H9 (cell line): Measurements from ENCODE around the gene HEATR1. TPM values are rescaled to one million over a fixed set of nuclear protein-coding genes. Genes with fewer than 3 reads are reported as not detected.

Experiments used
- DNase-seq: peaks from one replicate; pipeline ENCODE4 v3.0.0-alpha.2; 2017
- H2AFZ ChIP-seq: one replicate; pipeline ENCODE4 v1.6.1; 2013; ENCODE audit warnings: mild to moderate bottlenecking, low read length, control low read depth, moderate library complexity
- H2AK5ac ChIP-seq: 2 replicates; pipeline ENCODE4 v1.6.1; 2013; ENCODE audit warnings: low read length, control low read depth, mixed read lengths; ENCODE audit not compliant: insufficient read length
- H2BK120ac ChIP-seq: one replicate; pipeline ENCODE4 v1.6.1; 2013; ENCODE audit warnings: low read depth, mild to moderate bottlenecking, low read length, control low read depth, inconsistent platforms; ENCODE audit not compliant: poor library complexity, severe bottlenecking
- H2BK12ac ChIP-seq: 2 replicates; pipeline ENCODE4 v1.6.1; 2013; ENCODE audit warnings: low read length, control low read depth, mixed read lengths, low read depth; ENCODE audit not compliant: insufficient read length
- H2BK15ac ChIP-seq: 2 replicates; pipeline ENCODE4 v1.6.1; 2013; ENCODE audit warnings: low read depth, low read length, control low read depth
- H2BK20ac ChIP-seq: one replicate; pipeline ENCODE4 v1.6.1; 2013; ENCODE audit warnings: low read depth, mild to moderate bottlenecking, low read length, control low read depth, inconsistent platforms; ENCODE audit not compliant: poor library complexity, severe bottlenecking
- H2BK5ac ChIP-seq: 2 replicates; pipeline ENCODE4 v1.6.1; 2013; ENCODE audit warnings: low read length, control low read depth, mixed read lengths; ENCODE audit not compliant: insufficient read length
- H3K14ac ChIP-seq: 2 replicates; pipeline ENCODE4 v1.6.1; 2013; ENCODE audit warnings: low read length, control low read depth; ENCODE audit not compliant: insufficient read depth
- H3K18ac ChIP-seq: 2 replicates; pipeline ENCODE4 v1.6.1; 2013; ENCODE audit warnings: low read depth, mild to moderate bottlenecking, mixed read lengths, low read length, control low read depth; ENCODE audit not compliant: insufficient read length
- H3K23ac ChIP-seq: 2 replicates; pipeline ENCODE4 v1.6.1; 2013; ENCODE audit warnings: low read length, control low read depth, mixed read lengths, low read depth; ENCODE audit not compliant: insufficient read length
- H3K23me2 ChIP-seq: 2 replicates; pipeline ENCODE4 v1.6.1; 2013; ENCODE audit warnings: low read depth, mild to moderate bottlenecking, mixed read lengths, low read length, control low read depth; ENCODE audit not compliant: insufficient read length, poor library complexity, severe bottlenecking
- H3K27ac ChIP-seq: 2 replicates; pipeline ENCODE4 v1.5.1; 2013; ENCODE audit warnings: low read length, control low read depth, mixed read lengths, low read depth; ENCODE audit not compliant: insufficient read length
- H3K27me3 ChIP-seq: 2 replicates; pipeline ENCODE4 v1.6.1; 2013; ENCODE audit warnings: low read length, control low read depth, inconsistent platforms; ENCODE audit not compliant: insufficient read depth
- H3K4ac ChIP-seq: 2 replicates; pipeline ENCODE4 v1.6.1; 2013; ENCODE audit warnings: low read depth, mild to moderate bottlenecking, control low read depth, inconsistent platforms, low read length, moderate library complexity
- H3K4me1 ChIP-seq: 2 replicates; pipeline ENCODE4 v1.6.1; 2013; ENCODE audit warnings: low read length, control low read depth, inconsistent platforms; ENCODE audit not compliant: insufficient read depth
- H3K4me2 ChIP-seq: 2 replicates; pipeline ENCODE4 v1.6.1; 2013; ENCODE audit warnings: low read length, control low read depth, mixed read lengths; ENCODE audit not compliant: insufficient read length, insufficient read depth
- H3K56ac ChIP-seq: 2 replicates; pipeline ENCODE4 v1.6.1; 2013; ENCODE audit warnings: low read depth, mild to moderate bottlenecking, mixed read lengths, low read length, control low read depth; ENCODE audit not compliant: insufficient read length
- H3K79me1 ChIP-seq: 2 replicates; pipeline ENCODE4 v1.6.1; 2013; ENCODE audit warnings: low read depth, mild to moderate bottlenecking, moderate library complexity, low read length, control low read depth, inconsistent platforms; ENCODE audit not compliant: insufficient read depth, poor library complexity, severe bottlenecking
- H3K79me2 ChIP-seq: 2 replicates; pipeline ENCODE4 v1.6.1; 2013; ENCODE audit warnings: low read length, control low read depth, inconsistent platforms; ENCODE audit not compliant: insufficient read depth
- H3K9ac ChIP-seq: 2 replicates; pipeline ENCODE4 v1.6.1; 2013; ENCODE audit warnings: low read length, control low read depth, mixed read lengths; ENCODE audit not compliant: insufficient read length; ENCODE audit errors: extremely low read depth
- H3K9me3 ChIP-seq: one replicate; pipeline ENCODE4 v1.6.1; 2013; ENCODE audit warnings: low read depth, low read length, inconsistent platforms; ENCODE audit not compliant: control insufficient read depth
- H3T11ph ChIP-seq: one replicate; pipeline ENCODE4 v1.6.1; 2013; ENCODE audit warnings: mild to moderate bottlenecking, low read length, control low read depth, inconsistent platforms
- H4K20me1 ChIP-seq: one replicate; pipeline ENCODE4 v1.6.1; 2013; ENCODE audit not compliant: control insufficient read depth, insufficient read length, insufficient read depth
- H4K5ac ChIP-seq: 2 replicates; pipeline ENCODE4 v1.6.1; 2013; ENCODE audit warnings: low read depth, mild to moderate bottlenecking, mixed read lengths, low read length, control low read depth; ENCODE audit not compliant: insufficient read length
- H4K8ac ChIP-seq: replicated peaks from 2 replicates; pipeline ENCODE4 v1.6.1; 2013; ENCODE audit warnings: low read length, control low read depth, mixed read lengths, low read depth; ENCODE audit not compliant: insufficient read length
- H4K91ac ChIP-seq: 2 replicates; pipeline ENCODE4 v1.6.1; 2013; ENCODE audit warnings: low read depth, mild to moderate bottlenecking, moderate library complexity, mixed read lengths, low read length, control low read depth; ENCODE audit not compliant: insufficient read length
- H3K27ac Mint-ChIP-seq, 3 experiments: 2 replicates in 2 of 3; 3 replicates in 1 of 3; pipeline ENCODE4 v1.8.0; 2020 to 2021; ENCODE audit warnings: mixed read lengths in 3 of 3, mild to moderate bottlenecking in 1 of 3, moderate library complexity in 1 of 3
- H3K27me3 Mint-ChIP-seq: 2 replicates; pipeline ENCODE4 v1.8.0; 2021; ENCODE audit warnings: low read depth, mild to moderate bottlenecking, moderate library complexity, mixed read lengths
- H3K36me3 Mint-ChIP-seq, 3 experiments: 2 replicates in 2 of 3; 3 replicates in 1 of 3; pipeline ENCODE4 v1.8.0; 2020 to 2021; ENCODE audit warnings: low read depth in 3 of 3, mixed read lengths in 3 of 3; ENCODE audit not compliant: insufficient read depth in 1 of 3
- H3K4me1 Mint-ChIP-seq, 2 experiments: 2 replicates each; pipeline ENCODE4 v1.8.0; 2020; ENCODE audit warnings: mixed read lengths in 2 of 2
- H3K4me3 Mint-ChIP-seq, 2 experiments: 2 replicates in 1 of 2; 3 replicates in 1 of 2; pipeline ENCODE4 v1.8.0; 2020 to 2021; ENCODE audit warnings: mild to moderate bottlenecking in 2 of 2, mixed read lengths in 2 of 2, moderate library complexity in 1 of 2
- H3K9me3 Mint-ChIP-seq, 2 experiments: 2 replicates in 1 of 2; 3 replicates in 1 of 2; pipeline ENCODE4 v1.8.0; 2020; ENCODE audit warnings: mild to moderate bottlenecking in 2 of 2, mixed read lengths in 2 of 2, moderate library complexity in 1 of 2
- WGBS: extraction: QIAGEN DNeasy Blood & Tissue Kit; methylation state at CpG from one replicate; pipeline ENCODE4 v1.1.7; 2013; ENCODE audit warnings: missing lambda C conversion rate, low lambda C conversion rate, mixed read lengths; ENCODE audit not compliant: insufficient read length; ENCODE audit errors: extremely low coverage; 5-methylcytosine and 5-hydroxymethylcytosine counted together
- total RNA-seq: library from RNA; stranded (reverse); gene quantifications from 2 replicates; pipeline ENCODE4 v1.2.1, GENCODE V29; 2021
- TF ChIP-seq, protein P1 (sequence below): fragments of 200-600 bp; sonication (generic); conservative IDR thresholded peaks from 3 replicates; pipeline ENCODE4 v1.8.0; 2021; ENCODE audit warnings: antibody characterized with exemption, mild to moderate bottlenecking

HEATR1 gene
- total RNA-seq, 1 experiment from 2014 or later, result 88.2 TPM

GRCh38 chr1:236532850-236533249 lies 71.5 kb downstream of the HEATR1 start:
- no peak overlapping the region for H2BK15ac ChIP-seq
- peaks cover 2 to 6% of the 10 kb centered on the region in 2 experiments; a peak in 2 of 4 replicates for H3K4me1 Mint-ChIP-seq
- H3K27ac Mint-ChIP-seq, result no peak overlapping the region
- H3K27me3 Mint-ChIP-seq, result no peaks in the 10 kb centered on the region
- no peak overlapping the region for H3K4me3 Mint-ChIP-seq
- no peaks in the 10 kb centered on the region for H3K23me2 ChIP-seq
- H3K23ac ChIP-seq, result no peak overlapping the region
- no peak overlapping the region for H3K14ac ChIP-seq
- H3K18ac ChIP-seq, result no peak overlapping the region
- H4K8ac ChIP-seq, result no peak overlapping the region
- no peak overlapping the region for H2AK5ac ChIP-seq
- no peak overlapping the region for H3K27ac ChIP-seq
- TF ChIP-seq, protein P1, sequence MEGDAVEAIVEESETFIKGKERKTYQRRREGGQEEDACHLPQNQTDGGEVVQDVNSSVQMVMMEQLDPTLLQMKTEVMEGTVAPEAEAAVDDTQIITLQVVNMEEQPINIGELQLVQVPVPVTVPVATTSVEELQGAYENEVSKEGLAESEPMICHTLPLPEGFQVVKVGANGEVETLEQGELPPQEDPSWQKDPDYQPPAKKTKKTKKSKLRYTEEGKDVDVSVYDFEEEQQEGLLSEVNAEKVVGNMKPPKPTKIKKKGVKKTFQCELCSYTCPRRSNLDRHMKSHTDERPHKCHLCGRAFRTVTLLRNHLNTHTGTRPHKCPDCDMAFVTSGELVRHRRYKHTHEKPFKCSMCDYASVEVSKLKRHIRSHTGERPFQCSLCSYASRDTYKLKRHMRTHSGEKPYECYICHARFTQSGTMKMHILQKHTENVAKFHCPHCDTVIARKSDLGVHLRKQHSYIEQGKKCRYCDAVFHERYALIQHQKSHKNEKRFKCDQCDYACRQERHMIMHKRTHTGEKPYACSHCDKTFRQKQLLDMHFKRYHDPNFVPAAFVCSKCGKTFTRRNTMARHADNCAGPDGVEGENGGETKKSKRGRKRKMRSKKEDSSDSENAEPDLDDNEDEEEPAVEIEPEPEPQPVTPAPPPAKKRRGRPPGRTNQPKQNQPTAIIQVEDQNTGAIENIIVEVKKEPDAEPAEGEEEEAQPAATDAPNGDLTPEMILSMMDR, result no peak
- H4K91ac ChIP-seq, result no peak overlapping the region
- H2BK5ac ChIP-seq, result no peak overlapping the region
- H2BK12ac ChIP-seq, result no peak overlapping the region
- H4K20me1 ChIP-seq, result no peaks in the 10 kb centered on the region
- no peak overlapping the region for H3K4ac ChIP-seq
- H3K4me2 ChIP-seq, result no peak overlapping the region
- no peaks in the 10 kb centered on the region for H3K9me3 Mint-ChIP-seq
- H3K56ac ChIP-seq, result no peak overlapping the region
- H2AFZ ChIP-seq, result no peak overlapping the region
- H4K5ac ChIP-seq, result no peak overlapping the region
- no peak overlapping the region for H3K9ac ChIP-seq
- H2BK20ac ChIP-seq, result no peak overlapping the region
- H3K9me3 ChIP-seq, result no peaks in the 10 kb centered on the region
- no peaks in the 10 kb centered on the region for H3K79me2 ChIP-seq
- no CpG with 5 or more reads among the region's 4 CpGs for WGBS
- H2BK120ac ChIP-seq, result no peak overlapping the region
- no peaks in the 10 kb centered on the region for H3K79me1 ChIP-seq
- DNase-seq, result no peak
- H3K27me3 ChIP-seq, result no peaks in the 10 kb centered on the region
- no peak overlapping the region for H3T11ph ChIP-seq
- no peaks in the 10 kb centered on the region for H3K4me1 ChIP-seq
- H3K36me3 Mint-ChIP-seq, result peaks cover 0 to 7% (median 0%) of the 10 kb centered on the region in 3 experiments; a peak in 2 of 7 replicates
